Astrocyte of the cerebellum (primary cell): ENCODE results near the gene NIPA2.

Source experiments
- DNase-seq: peaks from one replicate; pipeline ENCODE4 v3.0.0-alpha.2; 2011; ENCODE audit warnings: low read depth
- H3K4me3 ChIP-seq: 2 replicates; pipeline ENCODE4 v1.5.1; 2011; ENCODE audit warnings: mild to moderate bottlenecking, low read depth, low read length, moderate library complexity
- CTCF ChIP-seq: IDR thresholded peaks from 2 replicates; pipeline ENCODE4 v1.5.1; 2012; ENCODE audit warnings: low read length, low read depth, moderate library complexity, mild to moderate bottlenecking; ENCODE audit errors: missing control alignments
- in situ Hi-C: cut with HindIII; loops from 2 replicates; pipeline ENCODE4 v1.10.0; 2017; ENCODE audit warnings: low sequenced_read_pairs

Gene NIPA2

GRCh38 chr15:22880981-22881738, 42.7 kb downstream of the NIPA2 start:
- in situ Hi-C loops = no loop called here
- H3K4me3 ChIP-seq = no peak overlapping the region
- DNase-seq = no peak
- no peak for TF ChIP-seq CTCF

GRCh38 chr15:22881739-22882440, 43.4 kb downstream of the NIPA2 start:
- no peak for DNase-seq
- no peak for TF ChIP-seq CTCF
- in situ Hi-C loops = no loop called here
- no peak overlapping the region for H3K4me3 ChIP-seq

- no peak overlapping the region for H3K4me3 ChIP-seq
- TF ChIP-seq CTCF = no peak
- DNase-seq = no peak
- in situ Hi-C loops = no loop called here
Measured at GRCh38 chr15:22883196-22883595, 44.7 kb downstream of the NIPA2 start.

- no peak overlapping the region for H3K4me3 ChIP-seq
- in situ Hi-C loops = no loop called here
- DNase-seq = no peak
- peak; percentile 18 for TF ChIP-seq CTCF
Measured at GRCh38 chr15:22884344-22884743, 45.9 kb downstream of the NIPA2 start.

- DNase-seq = no peak
- no peak for TF ChIP-seq CTCF
- no peak overlapping the region for H3K4me3 ChIP-seq
- in situ Hi-C loops = no loop called here
Measured at GRCh38 chr15:22885120-22885519, 46.7 kb downstream of the NIPA2 start.

GRCh38 chr15:22887157-22887951, 48.9 kb downstream of the NIPA2 start:
- TF ChIP-seq CTCF = no peak
- in situ Hi-C loops = no loop called here
- DNase-seq = no peak

More at GRCh38 chr15:22887157-22887951, 48.9 kb downstream of the NIPA2 start:
- H3K4me3 ChIP-seq = no peak overlapping the region
